HG03103 (cell line): ENCODE data around the gene PRMT9.

Experiments used
- ATAC-seq: cut with Tn5 transposase; IDR thresholded peaks from one replicate; pipeline ENCODE4 v1.9.1; 2021; ENCODE audit warnings: low read depth; ENCODE audit not compliant: unreplicated experiment

Gene PRMT9

DNA sequence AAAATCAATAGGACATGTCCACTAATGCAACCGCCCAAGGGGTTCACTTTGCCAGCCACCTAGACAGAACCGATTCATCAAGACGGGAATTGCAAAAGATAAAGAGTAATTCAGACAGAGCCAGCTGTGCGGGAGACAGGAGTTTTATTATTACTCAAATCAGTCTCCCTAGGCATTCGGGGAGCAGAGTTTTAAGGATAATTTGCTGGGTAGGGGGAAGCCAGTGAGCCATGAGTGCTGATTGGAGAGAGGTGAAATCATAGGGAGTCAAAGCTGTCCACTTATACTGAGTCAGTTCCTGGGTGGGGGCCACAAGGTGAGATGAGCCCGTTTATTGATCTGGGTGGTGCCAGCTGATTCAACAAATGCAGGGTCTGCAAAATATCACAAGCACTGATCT is 58.2 kb downstream of the PRMT9 start:
- ATAC-seq, result no peak

DNA sequence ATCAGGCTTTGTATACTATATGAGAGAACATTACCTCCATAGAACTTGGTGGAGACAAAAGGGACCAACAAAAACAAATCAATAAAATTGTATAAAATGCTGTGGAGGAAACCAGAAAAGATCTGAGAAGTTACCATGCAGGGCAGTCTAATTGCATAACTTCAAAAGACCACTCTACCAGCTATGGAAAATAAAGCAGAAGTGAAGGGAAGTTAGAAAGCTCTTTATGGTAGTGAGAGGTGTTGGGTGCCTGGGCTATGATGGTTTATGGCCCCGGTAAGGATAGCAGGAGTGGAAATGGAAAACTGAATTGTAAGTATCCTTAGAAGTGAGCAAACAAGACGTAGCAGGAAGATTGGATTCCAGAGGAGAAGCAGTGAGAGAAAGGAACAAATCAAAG is 63.6 kb downstream of the PRMT9 start:
- ATAC-seq, result no peak

DNA sequence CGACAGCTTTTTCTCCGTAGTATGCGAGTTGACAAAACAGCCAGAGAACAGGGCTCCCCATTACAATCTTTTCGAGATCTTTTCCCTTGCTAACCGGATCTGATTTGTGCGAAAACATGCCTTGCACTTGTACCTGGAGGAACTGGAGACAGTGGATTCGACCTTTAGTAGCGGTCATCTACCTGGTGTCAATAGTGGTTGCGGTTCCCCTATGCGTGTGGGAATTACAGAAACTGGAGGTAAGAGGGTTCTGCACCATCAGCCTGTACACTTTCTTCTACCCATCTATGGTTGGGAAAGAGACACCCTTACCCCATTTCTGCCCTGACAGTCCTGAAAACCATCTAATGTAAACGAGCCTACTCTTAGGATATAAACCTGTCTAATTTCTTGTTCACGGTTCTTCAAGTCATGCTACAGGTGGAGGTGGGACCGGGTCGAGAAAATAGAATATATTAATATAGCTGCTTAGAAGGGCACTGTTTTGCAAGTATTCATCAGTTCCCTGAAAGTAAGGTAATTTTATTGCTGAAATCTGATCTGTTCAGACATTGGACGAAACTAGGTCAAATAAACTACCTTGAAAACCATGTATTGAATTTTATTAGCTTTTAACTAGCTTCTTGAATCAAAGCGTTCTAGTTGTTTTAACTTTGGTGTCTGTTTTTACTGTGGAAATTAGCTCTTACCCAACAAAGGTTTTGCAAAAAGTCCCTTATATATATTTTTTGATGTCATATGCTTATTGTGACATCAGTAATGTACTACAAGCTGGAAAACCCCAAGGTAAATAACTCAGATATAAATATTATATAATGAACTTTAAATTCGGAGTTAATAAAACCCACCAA is 65.9 kb downstream of the PRMT9 start:
- ATAC-seq, result peak; percentile 8

DNA sequence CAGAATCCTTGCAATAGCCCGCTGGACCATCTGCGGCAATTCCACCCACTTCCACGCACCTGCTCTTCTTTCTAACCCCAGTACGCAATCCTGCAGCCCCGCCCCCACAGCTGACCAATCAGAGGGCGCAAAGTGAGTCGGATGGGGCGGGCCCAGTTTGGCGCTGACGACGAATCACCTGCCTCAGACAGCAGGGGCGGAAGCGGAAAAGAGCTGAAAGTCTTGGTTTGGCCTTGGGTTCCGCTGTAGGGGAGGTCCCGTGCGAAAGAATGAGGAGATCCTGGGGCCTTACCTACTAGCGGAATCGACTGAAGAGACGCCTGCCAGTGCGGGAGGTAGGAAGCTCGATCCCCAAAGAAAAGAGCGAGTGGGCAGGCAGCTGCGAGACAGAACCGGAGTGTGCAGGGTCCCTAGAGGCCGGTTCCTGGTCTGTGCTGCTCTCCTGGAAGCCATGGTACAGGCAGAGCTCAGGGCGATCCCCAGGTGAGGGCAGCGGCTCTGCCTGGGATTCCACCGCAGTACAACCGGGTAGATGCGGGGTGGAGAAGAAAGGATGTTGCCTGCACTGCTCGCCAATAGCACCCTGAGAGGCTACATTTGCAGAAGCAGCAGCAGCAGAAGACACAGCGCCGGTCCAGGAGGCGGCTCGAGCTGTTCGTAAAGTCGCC is 66.7 kb downstream of the PRMT9 start, which contains the start of gene TMEM184C:
Gene TMEM184C, plus strand, starts transcription at position 225 of the 668 bp plus-strand sequence. CDS start 560 bp downstream, outside the sequence.
- peak; percentile 98 for ATAC-seq

DNA sequence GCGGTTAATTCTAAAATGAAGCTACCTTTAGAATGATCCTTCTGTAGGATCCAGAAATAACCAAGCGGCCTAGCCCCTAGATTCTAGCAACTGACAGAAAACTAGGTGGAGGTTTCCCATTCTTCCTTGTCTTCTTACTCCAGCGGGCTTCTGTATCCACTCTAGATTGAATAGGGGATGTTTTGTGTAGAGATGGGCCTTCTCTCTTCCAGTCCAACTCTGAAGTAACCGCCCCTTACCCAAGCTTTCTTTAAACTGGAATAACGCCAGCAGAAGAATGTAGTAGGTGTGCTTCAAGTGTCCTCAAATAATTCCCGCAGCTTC is 67.2 kb downstream of the PRMT9 start:
- peak; percentile 13 for ATAC-seq

DNA sequence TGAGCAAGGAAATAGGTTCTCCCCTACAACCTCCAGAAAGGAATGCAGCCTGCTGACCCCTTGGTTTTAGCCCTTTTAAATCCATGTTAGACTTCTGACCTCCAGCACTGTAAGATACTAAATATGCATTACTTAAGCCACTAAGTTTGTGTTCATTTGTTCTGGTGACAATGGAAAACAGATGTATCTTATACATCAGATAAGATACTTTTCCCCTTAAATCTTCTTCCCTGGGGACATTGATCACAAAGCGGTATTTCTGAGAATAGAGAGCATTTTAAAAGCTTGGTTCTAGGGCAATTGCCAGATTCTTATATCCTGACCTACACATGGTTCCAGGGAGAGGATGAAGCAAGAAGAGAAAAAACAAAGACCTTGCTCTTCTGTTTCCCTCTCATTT is 73.3 kb downstream of the PRMT9 start:
- no peak for ATAC-seq

DNA sequence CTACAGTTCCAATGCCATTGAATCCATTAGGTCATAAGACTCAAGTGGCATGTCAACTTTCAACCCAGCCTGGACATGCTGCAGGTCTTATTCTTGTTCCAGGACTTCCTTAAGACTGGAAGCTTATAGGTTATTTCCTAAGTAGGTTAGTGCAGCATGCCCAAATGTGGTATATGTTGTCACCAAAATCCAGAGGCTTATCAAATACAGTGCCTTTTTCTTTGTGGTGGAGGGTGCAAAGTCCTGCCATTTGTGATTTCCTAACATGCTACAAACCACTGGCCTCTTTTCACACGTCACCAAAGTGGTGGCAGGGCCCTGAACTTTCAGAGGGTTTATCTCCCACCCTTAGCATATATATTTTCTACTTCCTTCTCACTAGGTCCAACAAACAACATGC is 76.5 kb downstream of the PRMT9 start:
- no peak for ATAC-seq

DNA sequence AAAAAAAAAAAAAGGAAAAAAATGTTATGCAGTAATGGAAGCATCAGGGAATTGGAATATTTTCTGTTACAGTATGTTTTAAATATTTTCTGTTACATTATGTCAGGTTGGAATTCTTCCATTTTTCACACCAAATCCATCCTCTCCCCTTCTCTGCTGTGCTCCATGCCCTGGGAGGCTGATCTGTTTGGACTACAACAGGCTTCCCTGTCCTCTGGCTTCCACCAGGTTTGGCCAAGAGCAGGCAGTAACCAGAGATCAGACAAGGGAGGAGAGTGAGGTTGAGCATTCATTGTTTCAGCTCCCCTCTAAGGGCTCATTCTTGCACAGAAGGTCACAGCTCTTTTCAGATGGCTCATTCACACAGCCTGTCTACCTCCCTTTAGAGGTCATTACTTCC is 78.5 kb downstream of the PRMT9 start:
- no peak for ATAC-seq

DNA sequence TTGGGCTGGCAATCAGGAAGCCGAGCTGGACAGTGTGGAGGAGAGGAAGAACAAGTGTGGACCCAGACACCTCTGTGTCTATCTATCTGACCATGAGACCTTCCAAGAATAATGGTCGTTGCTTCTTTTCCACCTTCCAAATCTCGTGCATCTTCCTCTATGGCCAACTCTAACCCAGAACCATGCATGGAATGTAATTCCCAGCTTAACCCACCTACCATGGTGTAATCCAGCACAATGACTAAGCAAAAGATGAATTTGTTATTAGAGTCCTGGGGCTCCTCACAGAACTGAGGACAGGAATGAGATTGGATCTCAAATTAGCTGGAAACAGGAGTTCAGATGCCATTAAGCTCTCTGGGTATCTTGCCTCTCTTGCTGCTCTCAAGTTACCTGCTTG is 84.2 kb downstream of the PRMT9 start:
- ATAC-seq, result no peak

DNA sequence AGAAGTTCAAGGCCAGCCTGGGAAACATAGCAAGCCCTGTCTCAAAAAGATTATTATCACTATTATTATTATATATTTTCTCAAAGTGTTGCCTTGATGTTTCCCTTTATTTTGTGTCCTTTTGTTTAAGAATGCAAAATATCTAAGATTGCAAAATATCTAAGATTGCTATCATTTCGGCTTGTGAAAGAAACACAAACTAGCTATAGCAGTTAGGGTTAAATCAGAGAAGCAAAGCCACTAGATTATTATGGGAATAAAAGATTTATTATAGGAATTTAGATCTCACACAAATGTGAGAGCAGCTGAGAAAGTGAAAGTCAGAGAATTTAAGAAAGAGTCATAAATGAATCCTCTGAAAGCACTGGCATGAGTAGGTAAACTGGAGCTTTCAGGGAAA is 84.8 kb downstream of the PRMT9 start:
- ATAC-seq, result no peak

DNA sequence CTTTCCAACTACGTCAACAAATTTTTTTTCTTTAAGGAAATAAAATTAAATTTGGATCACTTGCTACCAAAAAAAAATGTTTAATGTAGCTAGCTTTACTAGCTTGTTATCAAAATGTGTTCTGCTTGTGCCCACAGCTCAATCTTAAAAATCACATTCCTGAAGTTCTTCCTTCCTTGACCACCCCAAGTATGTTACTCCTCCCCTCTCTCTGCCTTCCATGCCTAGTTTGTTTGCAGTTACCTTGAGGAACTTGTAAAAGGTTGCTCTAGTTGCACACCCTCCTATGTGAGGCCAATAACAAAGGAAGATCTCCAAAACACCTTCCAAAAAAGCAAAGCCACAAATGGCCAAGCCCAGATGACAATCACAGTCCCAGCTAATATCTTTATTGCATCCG is 86.4 kb downstream of the PRMT9 start:
- no peak for ATAC-seq

DNA sequence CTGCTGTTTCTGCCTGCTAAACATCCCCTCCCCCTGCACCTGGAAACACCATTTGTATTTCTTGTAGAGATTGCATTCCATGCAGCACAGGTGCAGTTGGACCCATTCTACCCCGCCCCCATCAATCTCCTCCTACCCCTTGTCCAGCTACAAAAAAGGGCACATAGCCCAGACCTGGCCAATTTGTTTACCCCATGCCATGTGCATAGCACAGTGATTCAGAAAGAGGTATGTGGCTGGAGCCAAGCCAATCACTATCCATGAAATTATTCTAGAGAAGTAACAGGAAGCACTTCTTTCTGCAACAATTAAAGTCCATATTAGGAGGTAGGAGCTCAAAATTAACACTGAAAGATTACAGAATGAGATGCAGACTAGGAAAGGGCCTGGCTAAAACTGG is 87.0 kb downstream of the PRMT9 start:
- ATAC-seq, result no peak

DNA sequence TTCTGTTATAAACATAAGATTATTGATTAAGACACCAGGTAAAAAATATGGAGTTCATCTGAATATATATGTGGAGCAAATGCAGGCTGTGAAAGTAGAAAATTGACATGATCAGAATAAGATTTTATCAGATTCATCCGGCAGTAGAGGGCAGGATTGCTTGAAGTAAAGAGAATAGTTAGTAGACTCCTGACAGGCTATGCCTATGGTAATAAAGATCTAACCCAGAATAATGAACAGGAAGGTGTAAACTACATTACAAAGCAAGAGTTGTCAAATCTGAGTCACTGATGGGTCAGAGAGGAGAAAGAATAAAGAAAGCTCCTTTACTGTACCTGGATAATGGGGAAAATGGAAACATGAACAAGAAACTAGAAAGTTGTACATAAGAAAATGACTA is 87.6 kb downstream of the PRMT9 start:
- ATAC-seq, result no peak

DNA sequence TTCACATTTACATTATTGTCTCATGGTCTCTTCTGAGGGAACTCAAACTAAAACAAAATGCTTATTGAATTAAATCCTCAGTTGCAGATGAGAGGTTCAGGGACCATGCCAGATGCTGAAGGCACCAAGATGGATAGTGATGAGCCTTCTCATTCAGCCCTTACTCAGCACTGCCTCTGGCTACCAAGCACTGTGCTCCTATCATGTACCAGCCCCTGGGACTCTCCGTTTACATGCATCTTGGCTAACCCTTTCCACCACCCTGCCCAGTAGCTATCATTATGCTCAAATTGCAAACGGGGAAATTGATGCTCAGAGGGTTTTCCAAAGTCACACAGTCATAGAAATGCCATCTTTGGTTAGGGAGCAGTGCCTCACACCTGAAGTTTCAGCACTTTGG is 89.4 kb downstream of the PRMT9 start:
- no peak for ATAC-seq

DNA sequence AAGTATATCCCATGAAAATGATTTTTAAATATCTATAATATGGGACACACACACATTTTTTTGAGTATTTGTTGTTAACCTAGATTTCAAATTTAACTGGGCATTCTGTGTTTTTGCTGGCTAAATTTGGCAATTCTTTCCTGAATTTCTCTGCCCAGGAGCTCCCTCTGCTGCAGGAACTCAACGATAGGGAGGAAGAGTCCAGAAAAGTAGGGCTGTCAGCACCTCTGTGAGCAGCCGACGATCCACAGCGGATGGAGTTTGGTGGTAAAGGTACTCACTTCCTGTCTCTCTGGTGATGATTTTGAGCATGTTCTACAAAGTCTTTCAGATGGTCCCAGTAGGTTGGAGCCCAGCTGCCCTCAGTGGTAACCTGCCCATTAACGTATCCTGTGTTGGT is 89.9 kb downstream of the PRMT9 start:
- ATAC-seq, result no peak

DNA sequence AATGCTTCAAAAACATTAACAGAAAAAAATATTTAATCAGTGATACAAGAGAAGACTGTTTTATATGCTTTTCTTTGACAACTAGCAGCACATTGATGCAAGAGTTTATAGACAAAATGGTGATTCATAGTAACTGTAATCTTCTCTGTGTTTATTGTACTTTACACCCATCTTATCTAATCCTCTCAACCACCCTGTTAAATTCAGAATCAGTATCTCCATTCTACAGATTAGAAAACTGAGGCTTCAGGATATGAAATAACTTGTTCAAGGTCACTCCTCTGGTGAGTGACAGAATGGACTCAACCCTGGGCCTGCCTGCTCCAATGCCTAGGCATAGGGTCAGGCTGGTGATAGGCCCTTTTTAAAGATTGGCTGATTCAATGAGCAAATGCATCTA is 92.9 kb downstream of the PRMT9 start:
- no peak for ATAC-seq

DNA sequence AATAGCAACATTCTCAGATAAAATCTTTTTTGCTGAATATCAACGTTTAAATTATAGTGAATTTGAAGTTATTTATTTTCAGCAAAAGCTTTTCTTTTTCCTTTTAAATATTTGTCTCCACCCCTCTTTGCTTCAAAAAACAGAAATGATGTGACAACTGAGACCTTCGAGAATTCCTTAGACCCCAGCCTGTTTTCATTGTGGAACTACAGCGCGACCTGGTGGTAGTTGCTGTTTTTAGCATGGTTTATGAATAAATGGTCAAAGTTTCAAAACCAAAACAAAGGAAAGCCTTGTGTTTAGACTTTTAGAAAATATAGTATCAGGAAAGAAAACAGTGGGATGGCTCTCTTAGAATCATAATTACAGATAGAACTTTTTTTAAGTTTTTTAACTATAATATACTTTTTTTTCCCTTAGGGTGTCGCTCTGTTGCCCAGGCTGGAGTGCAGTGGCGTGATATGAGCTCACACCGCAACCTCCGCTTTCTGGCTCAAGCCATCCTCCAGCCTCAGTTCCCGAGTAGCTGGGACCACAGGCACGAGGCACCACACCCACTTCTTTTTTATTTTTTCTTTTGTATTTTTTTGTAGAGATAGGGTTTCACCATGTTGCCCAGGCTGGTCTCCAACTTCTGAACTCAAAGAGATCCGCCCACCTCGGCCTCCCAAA is 93.6 kb downstream of the PRMT9 start:
- no peak for ATAC-seq

DNA sequence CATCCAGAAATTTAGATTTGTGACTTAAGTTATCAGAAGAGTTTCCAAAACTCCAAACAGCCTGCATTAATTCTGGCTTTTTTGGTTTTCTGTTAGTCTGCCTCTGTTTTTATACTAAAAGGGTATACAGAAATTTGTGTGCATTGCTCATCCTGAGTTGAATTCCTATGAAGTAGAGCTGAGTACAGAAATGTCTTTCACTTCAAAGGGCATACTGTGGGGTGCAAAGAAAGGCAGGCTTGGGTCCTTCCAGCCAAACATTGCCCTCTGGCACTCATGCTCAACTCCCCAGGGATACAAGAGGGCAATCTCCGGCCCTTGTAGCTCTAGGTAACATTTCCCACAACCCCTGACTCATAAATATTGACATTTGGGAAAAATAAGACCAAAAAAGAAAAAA is 94.4 kb downstream of the PRMT9 start:
- no peak for ATAC-seq
